H1 (cell line): ENCODE results near the gene POLR1F. TPM values are rescaled to one million over a fixed set of nuclear protein-coding genes. Genes with fewer than 3 reads are reported as not detected.

Experiments used
- CTCF ChIA-PET: fragments of 300-600 bp; sonication (Branson Sonifier 250); formaldehyde crosslinking; loops from one replicate; lab custom pipeline; 2021; ENCODE audit not compliant: partially characterized antibody; lab: Charles Lee
- POLR2A ChIA-PET: fragments of 300-600 bp; sonication (Branson Sonifier 250); formaldehyde crosslinking; loops from one replicate; lab custom pipeline; 2021; ENCODE audit warnings: inconsistent platforms; ENCODE audit not compliant: partially characterized antibody; lab: Charles Lee
- DNase-seq, 2 experiments: peaks; one replicate each; pipeline versions ENCODE4 v3.0.0 to v3.0.0-alpha.2; 2010 to 2022; ENCODE audit warnings: low spot score in 2 of 2, low read depth in 1 of 2, mixed read lengths in 1 of 2
- FAIRE-seq: peaks from 2 replicates; lab custom pipeline; 2011; peaks lifted over from hg19 to GRCh38; lab: Jason Lieb, UNC
- H2AFZ ChIP-seq: 2 replicates; pipeline ENCODE4 v1.8.1; 2012; ENCODE audit warnings: low read length, inconsistent platforms
- H2AK5ac ChIP-seq: 2 replicates; pipeline ENCODE4 v1.6.1; 2013; ENCODE audit warnings: low read depth, low read length
- H2BK120ac ChIP-seq: replicated peaks from 2 replicates; pipeline ENCODE3; 2013; ENCODE audit warnings: low read depth, low read length, inconsistent platforms
- H2BK12ac ChIP-seq: 2 replicates; pipeline ENCODE4 v1.6.1; 2013; ENCODE audit warnings: low read depth, low read length
- H2BK15ac ChIP-seq: 2 replicates; pipeline ENCODE4 v1.6.1; 2013; ENCODE audit warnings: low read length
- H2BK20ac ChIP-seq: 2 replicates; pipeline ENCODE4 v1.6.1; 2013; ENCODE audit warnings: low read length
- H2BK5ac ChIP-seq: 2 replicates; pipeline ENCODE4 v1.6.1; 2013; ENCODE audit warnings: low read depth, low read length
- H3K14ac ChIP-seq: 2 replicates; pipeline ENCODE4 v1.6.1; 2013; ENCODE audit warnings: inconsistent platforms; ENCODE audit not compliant: insufficient read length
- H3K18ac ChIP-seq: 2 replicates; pipeline ENCODE4 v1.6.1; 2013; ENCODE audit warnings: low read length; ENCODE audit errors: extremely low read depth
- H3K23ac ChIP-seq: 2 replicates; pipeline ENCODE4 v1.6.1; 2013; ENCODE audit warnings: inconsistent platforms; ENCODE audit not compliant: insufficient read length
- H3K23me2 ChIP-seq: 2 replicates; pipeline ENCODE4 v1.6.1; 2013; ENCODE audit warnings: low read depth, low read length
- H3K27ac ChIP-seq: 2 replicates; pipeline ENCODE4 v1.6.1; 2011; ENCODE audit warnings: low read depth, low read length, inconsistent platforms
- H3K27me3 ChIP-seq, 4 experiments: replicated peaks in 1 of 4; 1 replicate in 1 of 4; 2 replicates in 3 of 4; pipeline versions ENCODE4 v1.6.1 to v1.8.1; 2011 to 2013; ENCODE audit warnings: low read length in 3 of 4, mild to moderate bottlenecking in 3 of 4, inconsistent platforms in 2 of 4, mixed read lengths in 2 of 4, moderate library complexity in 1 of 4; ENCODE audit not compliant: control insufficient read depth in 3 of 4, insufficient read depth in 3 of 4; ENCODE audit errors: extremely low read depth in 1 of 4
- H3K36me3 ChIP-seq, 4 experiments: 2 replicates each; pipeline versions ENCODE4 v1.6.1 to v1.8.1; 2011 to 2013; ENCODE audit warnings: mild to moderate bottlenecking in 4 of 4, low read length in 3 of 4, moderate library complexity in 2 of 4, control low read depth in 1 of 4, inconsistent platforms in 1 of 4; ENCODE audit not compliant: insufficient read depth in 4 of 4, control insufficient read depth in 2 of 4
- H3K4ac ChIP-seq: replicated peaks from 2 replicates; pipeline ENCODE3; 2013; ENCODE audit warnings: low read length, low read depth, mixed read lengths, inconsistent platforms; ENCODE audit not compliant: insufficient read length
- H3K4me1 ChIP-seq, 4 experiments: replicated peaks in 1 of 4; 1 replicate in 1 of 4; 2 replicates in 3 of 4; pipeline versions ENCODE4 v1.6.1 to v1.8.1; 2011 to 2013; ENCODE audit warnings: low read length in 3 of 4, inconsistent platforms in 2 of 4, mixed read lengths in 1 of 4; ENCODE audit not compliant: insufficient read depth in 4 of 4, control insufficient read depth in 3 of 4
- H3K4me2 ChIP-seq, 2 experiments: 2 replicates each; pipeline versions ENCODE4 v1.6.1 to v1.8.1; 2011 to 2013; ENCODE audit warnings: low read depth in 2 of 2, low read length in 2 of 2, control low read depth in 1 of 2, inconsistent platforms in 1 of 2, mild to moderate bottlenecking in 1 of 2; ENCODE audit not compliant: insufficient read depth in 1 of 2
- H3K4me3 ChIP-seq, 4 experiments: fragments of 200-600, 300-600 bp in 1 of 4; sonication (generic), shearing (Covaris generic), sonication (Bioruptor Twin) in 1 of 4; 2 replicates each; pipeline versions ENCODE4 v1.5.1 to v1.8.1; 2011 to 2016; ENCODE audit warnings: low read length in 4 of 4, low read depth in 3 of 4, control low read depth in 2 of 4, inconsistent platforms in 2 of 4, mild to moderate bottlenecking in 2 of 4, mixed read lengths in 1 of 4, moderate library complexity in 1 of 4; ENCODE audit not compliant: insufficient read depth in 2 of 4; ENCODE audit errors: extremely low read depth in 1 of 4
- H3K56ac ChIP-seq: replicated peaks from 2 replicates; pipeline ENCODE3; 2013; ENCODE audit warnings: low read depth, mild to moderate bottlenecking, mixed read lengths, low read length, inconsistent platforms; ENCODE audit not compliant: insufficient read length
- H3K79me1 ChIP-seq: 2 replicates; pipeline ENCODE4 v1.6.1; 2013; ENCODE audit warnings: low read depth, low read length, control low read depth
- H3K79me2 ChIP-seq, 2 experiments: 2 replicates each; pipeline versions ENCODE4 v1.6.1 to v1.8.1; 2012 to 2013; ENCODE audit warnings: low read length in 2 of 2, mild to moderate bottlenecking in 2 of 2, inconsistent platforms in 1 of 2; ENCODE audit not compliant: insufficient read depth in 2 of 2, control insufficient read depth in 1 of 2
- H3K9ac ChIP-seq, 4 experiments: replicated peaks in 1 of 4; 1 replicate in 1 of 4; 2 replicates in 3 of 4; pipeline versions ENCODE4 v1.6.1 to v1.8.1; 2011 to 2013; ENCODE audit warnings: low read depth in 3 of 4, low read length in 3 of 4, control low read depth in 2 of 4, mild to moderate bottlenecking in 2 of 4, moderate library complexity in 2 of 4, inconsistent platforms in 1 of 4; ENCODE audit errors: extremely low read depth in 1 of 4
- H3K9me3 ChIP-seq, 2 experiments: 2 replicates each; pipeline versions ENCODE4 v1.6.1 to v1.8.1; 2012 to 2013; ENCODE audit warnings: mild to moderate bottlenecking in 2 of 2, moderate library complexity in 2 of 2, control low read depth in 1 of 2, inconsistent platforms in 1 of 2, low read depth in 1 of 2, low read length in 1 of 2, mixed read lengths in 1 of 2; ENCODE audit not compliant: insufficient read depth in 2 of 2
- H4K20me1 ChIP-seq, 2 experiments: replicated peaks in 1 of 2; 2 replicates each; pipeline versions ENCODE3 to v1.8.1; 2011 to 2013; ENCODE audit warnings: inconsistent platforms in 2 of 2, low read length in 2 of 2, mild to moderate bottlenecking in 1 of 2; ENCODE audit not compliant: insufficient read depth in 2 of 2, control insufficient read depth in 1 of 2
- H4K5ac ChIP-seq: 2 replicates; pipeline ENCODE4 v1.6.1; 2013; ENCODE audit warnings: low read length, low read depth, mixed read lengths, inconsistent platforms; ENCODE audit not compliant: insufficient read length
- H4K8ac ChIP-seq: 2 replicates; pipeline ENCODE4 v1.8.0; 2013; ENCODE audit warnings: mild to moderate bottlenecking, moderate library complexity, low read length, inconsistent platforms; ENCODE audit not compliant: insufficient read depth; ENCODE audit errors: extremely low read depth
- H4K91ac ChIP-seq: replicated peaks from 2 replicates; pipeline ENCODE3; 2013; ENCODE audit warnings: low read length, mixed read lengths, inconsistent platforms; ENCODE audit not compliant: insufficient read length
- SIN3A ChIP-seq, 2 experiments: IDR thresholded peaks in 1 of 2; conservative IDR thresholded peaks in 1 of 2; 2 replicates each; pipeline ENCODE4 v1.6.1; 2011 to 2012; ENCODE audit warnings: low read length in 2 of 2, improper control_type of control experiment in 1 of 2, low read depth in 1 of 2, mild to moderate bottlenecking in 1 of 2
- WGBS, 2 experiments: shearing (Covaris generic) in 1 of 2; methylation state at CpG; one replicate each; pipeline versions ENCODE4 v1.1.6 to v1.1.7; 2013 to 2015; ENCODE audit warnings: low lambda C conversion rate in 2 of 2, mixed read lengths in 2 of 2, inconsistent platforms in 1 of 2, low coverage in 1 of 2, missing lambda C conversion rate in 1 of 2; ENCODE audit not compliant: insufficient replicate concordance in 2 of 2, insufficient coverage in 1 of 2, insufficient read length in 1 of 2; ENCODE audit errors: extremely low coverage in 1 of 2, missing lambda C conversion rate in 1 of 2; 5-methylcytosine and 5-hydroxymethylcytosine counted together
- polyA plus RNA-seq, 7 experiments: library from polyadenylated mRNA; depleted of rRNA in 3 of 7; stranded (reverse) in 5 of 7; unstranded in 2 of 7; fragments of >200 nt in 5 of 7; fragments of 200-250 nt in 2 of 7; gene quantifications; 1 replicate in 5 of 7; 2 replicates in 1 of 7; 4 replicates in 1 of 7; pipeline versions ENCODE4 v1.2.1 to v1.2.3, GENCODE V29; 2011 to 2013; ENCODE audit warnings: missing spikeins in 2 of 7, mixed read lengths in 2 of 7
- total RNA-seq: library from RNA; stranded (reverse); fragmentation: NEBNext Ultra II Directional; extraction: Animal tissue kit (Norgen Biotek cat#: 25700); gene quantifications from 2 replicates; pipeline ENCODE4 v1.2.1, GENCODE V29; 2021

POLR1F gene
- total and polyA plus RNA-seq, 2 of the 8 experiments (the other 6 are each of a cell fraction or from before 2014, with no cell fraction given), result 11.2 to 24.6 TPM

DNA sequence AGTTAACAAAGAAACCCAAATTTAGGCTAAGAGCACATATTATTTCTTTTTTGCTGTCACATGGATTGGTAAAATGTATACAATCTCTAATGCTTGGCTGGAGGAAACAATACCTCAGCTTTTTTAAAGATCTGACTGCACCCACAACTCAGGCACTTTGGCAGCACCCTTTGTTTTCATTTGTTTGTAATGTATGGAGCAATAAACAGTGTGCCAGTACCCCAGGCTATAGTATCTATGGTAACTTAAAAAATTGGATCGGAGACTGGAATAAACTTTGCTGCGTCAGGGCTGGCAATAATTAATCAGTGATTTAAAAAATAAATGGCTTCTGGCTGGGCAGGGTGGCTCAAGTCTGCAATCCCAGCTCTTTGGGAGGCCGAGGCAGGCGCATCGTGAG lies 27.2 kb downstream of the POLR1F start:
- Histone ChIP-seq H3K23me2 (no peaks in the 10 kb centered on the region), H3K4me3 (no peak overlapping the region), H3K56ac (no peak overlapping the region), H2BK12ac (no peak overlapping the region), H3K9me3 (no peaks in the 10 kb centered on the region), H4K20me1 (no peaks in the 10 kb centered on the region), H3K79me2 (no peaks in the 10 kb centered on the region), H3K27me3 (no peaks in the 10 kb centered on the region), H2AK5ac (no peak overlapping the region), H3K4me2 (no peak overlapping the region), H2BK120ac (no peak overlapping the region), H3K36me3 (no peaks in the 10 kb centered on the region), H4K8ac (no peak overlapping the region)
- DNase-seq, result no peak
- POLR2A ChIA-PET, result no interaction called here
- 96% methylated on average over 5 of the region's 5 CpGs; no CpG with 5 or more reads in 1 of the 2 experiments for WGBS, 2 experiments
- TF ChIP-seq SIN3A (conservative IDR thresholded peaks at IDR 0.05 in 1 of 2, IDR thresholded peaks at IDR 0.05 in 1 of 2; ENCODE audit: low read depth in 1 of 2, low read length in 2 of 2), result no peak
- TF ChIP-seq, all 59 proteins: peak for 0
- no peak overlapping the region for H2BK20ac ChIP-seq
- no peaks in the 10 kb centered on the region for H3K4me1 ChIP-seq
- CTCF ChIA-PET, result no interaction called here
- FAIRE-seq, result no peak
- H3K79me1 ChIP-seq, result no peaks in the 10 kb centered on the region
- H2BK15ac ChIP-seq, result no peak overlapping the region
- H3K18ac ChIP-seq, result no peak overlapping the region
- no peak overlapping the region for H2AFZ ChIP-seq
- H3K14ac ChIP-seq, result no peak overlapping the region
- H3K9ac ChIP-seq, result no peak overlapping the region
- no peak overlapping the region for H3K27ac ChIP-seq
- no peak overlapping the region for H4K5ac ChIP-seq
- H2BK5ac ChIP-seq, result no peak overlapping the region
- H4K91ac ChIP-seq, result no peak overlapping the region
- H3K4ac ChIP-seq, result no peak overlapping the region
- H3K23ac ChIP-seq, result no peak overlapping the region
